Measurements from ENCODE around the gene HNRNPK.

GRCh38 chr9:83962165-83962564, 17.9 kb downstream of the HNRNPK start:
- TF ChIP-seq, protein P1, sequence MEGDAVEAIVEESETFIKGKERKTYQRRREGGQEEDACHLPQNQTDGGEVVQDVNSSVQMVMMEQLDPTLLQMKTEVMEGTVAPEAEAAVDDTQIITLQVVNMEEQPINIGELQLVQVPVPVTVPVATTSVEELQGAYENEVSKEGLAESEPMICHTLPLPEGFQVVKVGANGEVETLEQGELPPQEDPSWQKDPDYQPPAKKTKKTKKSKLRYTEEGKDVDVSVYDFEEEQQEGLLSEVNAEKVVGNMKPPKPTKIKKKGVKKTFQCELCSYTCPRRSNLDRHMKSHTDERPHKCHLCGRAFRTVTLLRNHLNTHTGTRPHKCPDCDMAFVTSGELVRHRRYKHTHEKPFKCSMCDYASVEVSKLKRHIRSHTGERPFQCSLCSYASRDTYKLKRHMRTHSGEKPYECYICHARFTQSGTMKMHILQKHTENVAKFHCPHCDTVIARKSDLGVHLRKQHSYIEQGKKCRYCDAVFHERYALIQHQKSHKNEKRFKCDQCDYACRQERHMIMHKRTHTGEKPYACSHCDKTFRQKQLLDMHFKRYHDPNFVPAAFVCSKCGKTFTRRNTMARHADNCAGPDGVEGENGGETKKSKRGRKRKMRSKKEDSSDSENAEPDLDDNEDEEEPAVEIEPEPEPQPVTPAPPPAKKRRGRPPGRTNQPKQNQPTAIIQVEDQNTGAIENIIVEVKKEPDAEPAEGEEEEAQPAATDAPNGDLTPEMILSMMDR (IDR thresholded peaks at IDR 0.05) = no peak
- TF ChIP-seq POLR2A (IDR thresholded peaks at IDR 0.05) = no peak
